ENCODE results near the gene PEX19.

Gene PEX19

GRCh38 chr1:160239582-160240299, 45.2 kb downstream of the PEX19 start:
- no peak for DNase-seq (ENCODE audit: low read depth in 2 of 3, low spot score in 1 of 3)

GRCh38 chr1:160238408-160238807, 46.5 kb downstream of the PEX19 start:
- DNase-seq (ENCODE audit: low read depth in 2 of 3, low spot score in 1 of 3) = no peak

- DNase-seq (ENCODE audit: low read depth in 2 of 3, low spot score in 1 of 3) = no peak
Observed at GRCh38 chr1:160237558-160237957, 47.4 kb downstream of the PEX19 start.

- no peak for DNase-seq (ENCODE audit: low read depth in 2 of 3, low spot score in 1 of 3)
Observed at GRCh38 chr1:160236806-160237205, 48.1 kb downstream of the PEX19 start.

- no peak for DNase-seq (ENCODE audit: low read depth in 2 of 3, low spot score in 1 of 3)
Observed at GRCh38 chr1:160232911-160233310, 52.0 kb downstream of the PEX19 start.

- no peak for DNase-seq (ENCODE audit: low read depth in 2 of 3, low spot score in 1 of 3)
Observed at GRCh38 chr1:160228431-160228830, 56.5 kb downstream of the PEX19 start.

GRCh38 chr1:160227561-160227960, 57.4 kb downstream of the PEX19 start:
- no peak for DNase-seq (ENCODE audit: low read depth in 2 of 3, low spot score in 1 of 3)

GRCh38 chr1:160227034-160227433, 57.9 kb downstream of the PEX19 start:
- DNase-seq (ENCODE audit: low read depth in 2 of 3, low spot score in 1 of 3) = no peak

Data from stimulated activated CD4-positive, alpha-beta T cell treated with anti-CD3 and anti-CD28 coated beads, Interleukin-12 subunit alpha, Interleukin-12 subunit beta, amount 100 ng/mL, for 48 hours (primary cell).